K562 (cell line): ENCODE data around the gene AGO1. TPM values are rescaled to one million over a fixed set of nuclear protein-coding genes. Genes with fewer than 3 reads are reported as not detected.

Experiments
- ATAC-seq: fragments of 200-7000 bp; cut with Tn5 transposase; 3 replicates; pipeline ENCODE4 v1.9.1; 2020; ENCODE audit warnings: moderate library complexity
- BruUV-seq: library from RNA; stranded (reverse); fragments of 400-500 nt; replicated peaks from 2 replicates; lab custom pipeline; 2021; lab: Mats Ljungman, UMichigan
- CTCF ChIA-PET: fragments of 300-600 bp; formaldehyde crosslinking; extraction: SDS; loops from one replicate; lab custom pipeline; 2021; ENCODE audit warnings: low intra/inter-chr PET ratio; lab: Yijun Ruan, JAX
- POLR2A ChIA-PET: fragments of 300-600, 350-650 bp; sonication (Branson Sonifier 250); formaldehyde crosslinking; extraction: SDS; loops from one replicate; lab custom pipeline; 2021; ENCODE audit warnings: antibody characterized with exemption, inconsistent platforms; lab: Yijun Ruan, JAX
- DNase-seq, 4 experiments: peaks; one replicate each; pipeline versions ENCODE4 v3.0.0 to v3.0.0-alpha.2; 2011 to 2018; ENCODE audit warnings: low spot score in 3 of 4, mixed read lengths in 3 of 4; ENCODE audit errors: extremely low read depth in 1 of 4
- FAIRE-seq: peaks from 2 replicates; lab custom pipeline; 2011; peaks lifted over from hg19 to GRCh38; lab: Jason Lieb, UNC
- H2AFZ ChIP-seq: 2 replicates; pipeline ENCODE4 v1.6.0; 2011; ENCODE audit warnings: low read depth, low read length, control low read depth, inconsistent platforms
- H3K27ac ChIP-seq: fragments of 200-600 bp; 3 replicates; pipeline ENCODE4 v1.8.0; 2011; ENCODE audit warnings: low read depth, mild to moderate bottlenecking, control low read depth, inconsistent platforms, low read length, moderate library complexity, mixed read lengths; ENCODE audit errors: extremely low read depth
- H3K27me3 ChIP-seq, 2 experiments: fragments of 300-600 bp in 1 of 2; 2 replicates in 1 of 2; 3 replicates in 1 of 2; pipeline versions ENCODE4 v1.6.0 to v1.8.0; 2011; ENCODE audit warnings: inconsistent platforms in 2 of 2, low read length in 2 of 2, mild to moderate bottlenecking in 1 of 2, mixed read lengths in 1 of 2, moderate library complexity in 1 of 2; ENCODE audit not compliant: control insufficient read depth in 2 of 2, insufficient read depth in 2 of 2
- H3K36me3 ChIP-seq: fragments of 300-600 bp; 3 replicates; pipeline ENCODE4 v1.8.0; 2011; ENCODE audit warnings: mild to moderate bottlenecking, low read length, inconsistent platforms; ENCODE audit not compliant: control insufficient read depth, insufficient read depth
- H3K4me1 ChIP-seq, 2 experiments: fragments of 200-600 bp in 1 of 2; replicated peaks in 1 of 2; 2 replicates in 1 of 2; 3 replicates in 1 of 2; pipeline versions ENCODE4 v1.5.1 to v1.8.0; 2011; ENCODE audit warnings: inconsistent platforms in 2 of 2, low read length in 2 of 2, mild to moderate bottlenecking in 1 of 2, mixed read lengths in 1 of 2, moderate library complexity in 1 of 2; ENCODE audit not compliant: control insufficient read depth in 2 of 2, insufficient read depth in 2 of 2
- H3K4me2 ChIP-seq: 2 replicates; pipeline ENCODE4 v1.6.1; 2011; ENCODE audit warnings: low read length, control low read depth, inconsistent platforms, mixed read lengths; ENCODE audit not compliant: insufficient read depth
- H3K4me3 ChIP-seq: fragments of 200-600 bp; sonication (generic), shearing (Covaris generic); 2 replicates; pipeline ENCODE4 v1.5.1; 2016; ENCODE audit warnings: control low read depth, inconsistent platforms
- H3K79me2 ChIP-seq: fragments of 200-600 bp; 3 replicates; pipeline ENCODE4 v1.8.0; 2011; ENCODE audit warnings: low read length, inconsistent platforms; ENCODE audit not compliant: control insufficient read depth, insufficient read depth
- H3K9ac ChIP-seq, 2 experiments: 2 replicates each; pipeline versions ENCODE4 v1.6.0 to v1.6.1; 2011; ENCODE audit warnings: low read depth in 2 of 2, low read length in 2 of 2, control low read depth in 1 of 2, inconsistent platforms in 1 of 2, mild to moderate bottlenecking in 1 of 2, mixed read lengths in 1 of 2; ENCODE audit not compliant: insufficient read depth in 1 of 2
- H3K9me1 ChIP-seq: one replicate; pipeline ENCODE4 v1.6.0; 2011; ENCODE audit warnings: inconsistent platforms, mild to moderate bottlenecking, low read length, moderate library complexity; ENCODE audit not compliant: control insufficient read depth, insufficient read depth
- H3K9me3 ChIP-seq: replicated peaks from 2 replicates; pipeline ENCODE4 v1.5.1; 2011; ENCODE audit warnings: low read depth, low read length, inconsistent platforms; ENCODE audit not compliant: control insufficient read depth, insufficient read depth
- H4K20me1 ChIP-seq: replicated peaks from 2 replicates; pipeline ENCODE4 v1.6.1; 2011; ENCODE audit warnings: low read length, inconsistent platforms, mixed read lengths; ENCODE audit not compliant: control insufficient read depth, insufficient read depth
- CREB1 ChIP-seq, 2 experiments: sonication (generic) in 1 of 2; formaldehyde crosslinking in 1 of 2; IDR thresholded peaks; 2 replicates each; pipeline versions ENCODE4 v1.6.1 to v1.8.0; 2012 to 2022; ENCODE audit warnings: inconsistent platforms in 1 of 2, mild to moderate bottlenecking in 1 of 2, missing genetic modification reagents in 1 of 2, moderate library complexity in 1 of 2
- E2F4 ChIP-seq: sonication (generic); formaldehyde crosslinking; IDR thresholded peaks from 2 replicates; pipeline ENCODE4 v1.8.0; 2022; ENCODE audit warnings: mild to moderate bottlenecking, low read depth, missing genetic modification reagents
- ELF2 ChIP-seq: fragments of 250-450 bp; sonication (Bioruptor Pico); IDR thresholded peaks from 2 replicates; pipeline ENCODE4 v1.5.0; 2021; ENCODE audit warnings: mild to moderate bottlenecking
- FOXK1 ChIP-seq: sonication (generic); formaldehyde crosslinking; IDR thresholded peaks from 2 replicates; pipeline ENCODE4 v1.8.0; 2022; ENCODE audit warnings: missing genetic modification reagents, mild to moderate bottlenecking, borderline replicate concordance
- GTF3C2 ChIP-seq: IDR thresholded peaks from 3 replicates; pipeline ENCODE4 v1.6.1; 2011; ENCODE audit warnings: borderline replicate concordance, mild to moderate bottlenecking, moderate library complexity; ENCODE audit not compliant: insufficient read length; ENCODE audit errors: extremely low read depth
- KAT8 ChIP-seq: fragments of 450-650 bp; IDR thresholded peaks from 2 replicates; pipeline ENCODE4 v1.6.1; 2016; ENCODE audit warnings: low read depth, mild to moderate bottlenecking
- KDM5B ChIP-seq: fragments of 200-600 bp; sonication (generic); IDR thresholded peaks from 2 replicates; pipeline ENCODE4 v1.6.1; 2012; ENCODE audit warnings: low read depth, mild to moderate bottlenecking, moderate library complexity, low read length, control low read depth, inconsistent platforms; ENCODE audit not compliant: insufficient replicate concordance
- MEIS2 ChIP-seq: fragments of 450-650 bp; IDR thresholded peaks from 2 replicates; pipeline ENCODE4 v1.6.1; 2014; ENCODE audit warnings: mild to moderate bottlenecking; ENCODE audit not compliant: partially characterized antibody
- NCOA1 ChIP-seq: fragments of 450-650 bp; IDR thresholded peaks from 2 replicates; pipeline ENCODE4 v1.6.1; 2016; ENCODE audit warnings: low read depth
- NCOR1 ChIP-seq: fragments of 450-650 bp; IDR thresholded peaks from 2 replicates; pipeline ENCODE4 v1.6.1; 2016; ENCODE audit warnings: mild to moderate bottlenecking, moderate library complexity
- POLR2AphosphoS5 ChIP-seq: IDR thresholded peaks from 2 replicates; pipeline ENCODE4 v1.6.1; 2011; ENCODE audit warnings: mild to moderate bottlenecking, low read depth, low read length, moderate library complexity; ENCODE audit not compliant: control insufficient read depth, insufficient read depth
- POLR2B ChIP-seq: fragments of 450-650 bp; IDR thresholded peaks from 2 replicates; pipeline ENCODE4 v1.6.1; 2018; ENCODE audit warnings: low read depth; ENCODE audit not compliant: partially characterized antibody
- SREBF1 ChIP-seq: fragments of 150-350 bp; IDR thresholded peaks from 2 replicates; pipeline ENCODE4 v1.6.1; 2014; ENCODE audit warnings: antibody characterized with exemption, low read depth, low read length, borderline replicate concordance
- TCF7 ChIP-seq: sonication (generic); IDR thresholded peaks from 2 replicates; pipeline ENCODE4 v1.6.1; 2016; ENCODE audit warnings: antibody characterized with exemption, borderline replicate concordance
- TCF7L2 ChIP-seq: fragments of 150-350 bp; IDR thresholded peaks from 2 replicates; pipeline ENCODE4 v1.6.1; 2016; ENCODE audit warnings: low read depth, mild to moderate bottlenecking, low read length, moderate library complexity
- TFAM ChIP-seq: fragments of 250-450 bp; sonication (Bioruptor Pico); conservative IDR thresholded peaks from 2 replicates; pipeline ENCODE4 v1.5.0; 2021; ENCODE audit warnings: mild to moderate bottlenecking, moderate library complexity
- ZSCAN29 ChIP-seq: fragments of 450-650 bp; IDR thresholded peaks from 2 replicates; pipeline ENCODE4 v1.6.1; 2017
- WGBS: fragments of 100-300 bp; shearing (Covaris generic); methylation state at CpG from one replicate; pipeline ENCODE4 v1.1.6; 2016; ENCODE audit warnings: low coverage, mixed read lengths; ENCODE audit not compliant: insufficient coverage; ENCODE audit errors: missing lambda C conversion rate; 5-methylcytosine and 5-hydroxymethylcytosine counted together
- in situ Hi-C: fragments of 300-500 bp; cut with MboI; formaldehyde crosslinking; loops from 4 replicates; pipeline ENCODE4 v1.15.0; 2018; ENCODE audit warnings: inconsistent platforms, mixed read lengths
- intact Hi-C: fragments of 100-400 bp; cut with micrococcal nuclease; formaldehyde crosslinking; loops from 2 replicates; pipeline ENCODE4 v1.14.2; 2022
- polyA plus RNA-seq, 8 experiments: library from polyadenylated mRNA; depleted of rRNA in 4 of 8; stranded (reverse) in 5 of 8; unstranded in 3 of 8; fragments of >200 nt; fragmentation: Nextera tagmentation in 2 of 8; fragmentation: Illumina TruSeq in 1 of 8; extraction: Ambion mirVana in 2 of 8; extraction: Trizol in 1 of 8; gene quantifications; 2 replicates each; pipeline versions ENCODE4 v1.2.1 to v1.2.3, GENCODE V29; 2011 to 2014; ENCODE audit warnings: inconsistent platforms in 1 of 8, missing spikeins in 1 of 8
- total RNA-seq, 7 experiments: library from RNA; depleted of rRNA in 6 of 7; stranded (reverse); fragments of >200 nt in 6 of 7; fragmentation: Illumina TruSeq in 2 of 7; extraction: Trizol in 2 of 7; gene quantifications; 2 replicates each; pipeline versions ENCODE4 v1.2.1 to v1.2.3, GENCODE V29; 2011 to 2021; ENCODE audit warnings: low replicate concordance in 1 of 7

The AGO1 gene
- total and polyA plus RNA-seq, 9 of the 15 experiments (the other 6 are each of a cell fraction or from before 2014, with no cell fraction given): 7.3 to 64.2 (median 26.0) TPM

GRCh38 chr1:35930593-35931445 is 47.8 kb downstream of the AGO1 start, which contains the start of gene AGO3:
AGO3 (plus strand) TSS chr1:35931105; CDS start chr1:35931427, 322 bp downstream.
- no TSS peak for BruUV-seq
- H3K27ac ChIP-seq: peak within 1 kb of the TSS; percentile 93
- under 1% methylated on average over 108 of the region's 112 CpGs for WGBS
- POLR2A ChIA-PET: interaction anchor here (0.6 to 4.1 kb wide), 19 partner anchors 8 to 294 kb away, joined by 3 to 22 read pairs (median 3); partner anchors contain the start of gene THRAP3
- H4K20me1 ChIP-seq: no peaks in the 10 kb centered on the region
- in situ Hi-C loops (no loop called here), intact Hi-C loops (loop anchor here (1.0 to 5.0 kb wide), 3 partner anchors 48 to 156 kb away; partner anchors contain the start of genes ADPRS and AGO1)
- H3K4me3 ChIP-seq: peak within 1 kb of the TSS; percentile 86
- H3K4me1 ChIP-seq: peaks cover 12 to 23% of the 10 kb centered on the region in 2 experiments
- no peaks in the 10 kb centered on the region for H3K27me3 ChIP-seq
- no peak for FAIRE-seq
- H3K36me3 ChIP-seq: peaks cover 13% of the 10 kb centered on the region
- peak; percentile 90 to 92 (median 92) for DNase-seq
- ATAC-seq: peak; percentile 87
- no peaks in the 10 kb centered on the region for H3K9me1 ChIP-seq
- H3K79me2 ChIP-seq: peaks cover 51% of the 10 kb centered on the region
- no peaks in the 10 kb centered on the region for H3K9me3 ChIP-seq
- H2AFZ ChIP-seq: peak within 1 kb of the TSS; percentile 89
- peak within 1 kb of the TSS; percentile 78 to 98 for H3K9ac ChIP-seq
- peak within 1 kb of the TSS; percentile 94 for H3K4me2 ChIP-seq
- CTCF ChIA-PET: interaction anchor here (1.1 kb wide), 1 partner anchor 69 kb away, joined by 3 read pairs; no protein-coding TSS in a partner anchor
- TF ChIP-seq TCF7L2: no peak
- TF ChIP-seq MEIS2: peak; percentile 33
- TF ChIP-seq ZSCAN29: no peak
- TF ChIP-seq SREBF1: no peak
- TF ChIP-seq KAT8: no peak
- 0 out of 2 replicates have a peak, but pooled peaks have one; percentile 26 for TF ChIP-seq NCOR1
- TF ChIP-seq E2F4 (CRISPR knock-in tag): 0 out of 2 replicates have a peak, but pooled peaks have one; percentile 10
- TF ChIP-seq POLR2AphosphoS5: peak; percentile 90
- peak; percentile 90 for TF ChIP-seq KDM5B
- TF ChIP-seq NCOA1: peak; percentile 91
- no peak; the same call in 1 of the 2 replicates for TF ChIP-seq FOXK1 (CRISPR knock-in tag)
- no peak; the same call in 1 of the 2 replicates for TF ChIP-seq TCF7
- peak; percentile 87 for TF ChIP-seq CREB1 (IDR thresholded peaks at IDR 0.05)
- TF ChIP-seq CREB1 (CRISPR knock-in tag; IDR thresholded peaks at IDR 0.05): peak; percentile 85
- TF ChIP-seq TFAM (CRISPR knock-in tag): no peak
- TF ChIP-seq ELF2: peak; percentile 77
- TF ChIP-seq POLR2B: peak; percentile 58
- no peak for TF ChIP-seq GTF3C2
